HepG2 (cell line): ENCODE data around the gene EDEM1.

ENCODE experiments used
- CTCF ChIP-seq: sonication (generic); formaldehyde crosslinking; IDR thresholded peaks from 2 replicates; pipeline ENCODE4 v1.5.0; 2020; ENCODE audit warnings: mild to moderate bottlenecking, missing genetic modification reagents, moderate library complexity
- GABPA ChIP-seq, 2 experiments: IDR thresholded peaks; 2 replicates each; pipeline ENCODE4 v1.6.1; 2011 to 2016; ENCODE audit warnings: low read depth in 2 of 2, low read length in 1 of 2, missing biosample characterization in 1 of 2, missing genetic modification characterization in 1 of 2
- GZF1 ChIP-seq: sonication (generic); formaldehyde crosslinking; IDR thresholded peaks from 2 replicates; pipeline ENCODE4 v1.5.1; 2020; ENCODE audit warnings: mild to moderate bottlenecking, missing genetic modification reagents
- NR3C1 ChIP-seq: sonication (generic); formaldehyde crosslinking; IDR thresholded peaks from 2 replicates; pipeline ENCODE4 v1.4.0; 2020; ENCODE audit warnings: missing genetic modification reagents
- SNRNP70 ChIP-seq: fragments of 200-400 bp; formaldehyde crosslinking; IDR thresholded peaks from 2 replicates; pipeline ENCODE4 v1.6.1; 2017; ENCODE audit warnings: mild to moderate bottlenecking, low read depth, low read length, moderate library complexity
- TEAD2 ChIP-seq: sonication (generic); formaldehyde crosslinking; IDR thresholded peaks from 2 replicates; pipeline ENCODE4 v1.9.0; 2021; ENCODE audit warnings: missing genetic modification reagents
- ZNF644 ChIP-seq: IDR thresholded peaks from 2 replicates; pipeline ENCODE4 v1.6.1; 2016; ENCODE audit warnings: low read depth
- ZNF775 ChIP-seq: sonication (generic); formaldehyde crosslinking; IDR thresholded peaks from 2 replicates; pipeline ENCODE4 v1.4.0; 2020; ENCODE audit warnings: missing genetic modification reagents, mild to moderate bottlenecking, moderate library complexity, borderline replicate concordance

DNA sequence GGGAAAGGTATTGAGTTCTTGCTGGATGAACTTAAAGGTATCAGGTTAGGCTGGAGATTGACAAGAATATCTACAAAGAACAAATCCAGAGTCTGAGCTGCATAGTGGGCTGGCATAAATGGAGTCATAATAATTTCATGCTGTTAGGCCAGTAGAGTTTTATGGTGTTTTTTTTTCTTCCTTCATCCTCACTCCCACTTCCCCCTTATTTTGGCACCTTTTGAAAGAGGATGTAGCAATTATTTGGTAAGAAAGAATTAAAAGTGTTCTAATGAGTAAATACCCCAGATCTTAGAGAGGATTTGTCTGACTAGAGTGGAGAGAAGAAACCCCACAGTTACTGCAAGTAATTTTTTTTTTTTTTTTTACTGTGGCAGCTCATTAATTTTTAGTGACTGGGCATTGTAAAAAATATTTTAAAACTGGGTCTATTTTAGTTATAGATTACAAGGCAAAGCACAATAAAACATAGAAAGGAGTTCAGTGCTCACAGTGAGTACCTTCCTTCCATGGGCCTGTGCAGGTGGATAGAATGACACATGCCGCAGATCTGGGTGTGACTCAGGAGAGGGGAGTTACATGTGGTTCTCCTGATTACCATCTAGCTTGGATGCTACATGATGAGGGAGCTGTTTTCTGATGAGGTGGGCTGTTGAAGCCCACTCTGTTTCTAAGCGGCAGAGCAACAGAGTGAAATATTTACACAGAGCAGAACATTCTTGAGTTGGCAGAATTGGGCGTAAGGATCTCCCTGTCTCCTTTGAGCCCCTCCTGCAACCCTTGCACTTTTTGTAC, 5.3 kb downstream of the EDEM1 start:
- TF ChIP-seq GABPA (IDR thresholded peaks at IDR 0.05; ENCODE audit: low read depth, low read length) (no peak), GABPA (CRISPR knock-in tag; IDR thresholded peaks at IDR 0.05; ENCODE audit: low read depth) (no peak), SNRNP70 (no peak), NR3C1 (CRISPR knock-in tag) (no peak), GZF1 (CRISPR knock-in tag) (no peak), TEAD2 (CRISPR knock-in tag) (no peak), ZNF644 (CRISPR knock-in tag) (no peak), CTCF (no peak), ZNF775 (CRISPR knock-in tag) (no peak)
